GM19467 (cell line): ENCODE measurements around the gene MYOG.

ENCODE experiments used
- ATAC-seq: cut with Tn5 transposase; IDR thresholded peaks from one replicate; pipeline ENCODE4 v1.9.1; 2021; ENCODE audit warnings: mild to moderate bottlenecking, moderate library complexity; ENCODE audit not compliant: unreplicated experiment

MYOG gene

DNA sequence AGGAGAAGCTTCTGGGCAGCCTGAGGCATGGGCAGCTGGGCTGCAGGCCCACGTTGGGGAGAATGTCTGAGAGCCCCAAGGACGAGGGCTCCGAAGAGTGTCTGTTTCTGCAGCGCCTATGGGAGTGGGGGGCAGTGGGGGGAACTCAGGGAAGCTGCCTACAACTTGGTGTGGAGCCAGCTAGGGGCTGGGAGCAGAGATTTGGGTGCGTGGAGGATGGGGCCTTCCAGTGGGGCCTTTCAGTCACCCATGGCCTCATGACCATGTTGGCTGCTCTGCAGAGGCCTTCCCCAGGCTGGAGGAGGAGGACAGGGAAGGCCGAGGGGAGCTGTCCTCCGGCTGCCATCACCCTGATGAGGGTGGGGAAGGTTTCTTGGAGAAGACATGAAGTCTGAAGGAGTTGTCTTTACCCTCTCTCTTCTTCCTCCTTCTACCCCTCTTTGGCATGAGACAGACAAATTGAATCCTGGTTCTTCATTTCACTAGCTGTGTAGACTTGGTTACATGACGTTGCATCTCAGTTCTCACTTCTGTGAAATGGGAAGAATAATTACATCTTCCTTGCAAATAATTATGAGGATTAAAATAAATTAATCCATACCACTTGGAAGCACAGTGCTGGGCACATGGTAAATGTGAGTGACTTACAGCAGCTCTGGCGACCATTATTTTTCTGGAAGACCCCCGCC lies 51.2 kb downstream of the MYOG start:
- ATAC-seq, result no peak

DNA sequence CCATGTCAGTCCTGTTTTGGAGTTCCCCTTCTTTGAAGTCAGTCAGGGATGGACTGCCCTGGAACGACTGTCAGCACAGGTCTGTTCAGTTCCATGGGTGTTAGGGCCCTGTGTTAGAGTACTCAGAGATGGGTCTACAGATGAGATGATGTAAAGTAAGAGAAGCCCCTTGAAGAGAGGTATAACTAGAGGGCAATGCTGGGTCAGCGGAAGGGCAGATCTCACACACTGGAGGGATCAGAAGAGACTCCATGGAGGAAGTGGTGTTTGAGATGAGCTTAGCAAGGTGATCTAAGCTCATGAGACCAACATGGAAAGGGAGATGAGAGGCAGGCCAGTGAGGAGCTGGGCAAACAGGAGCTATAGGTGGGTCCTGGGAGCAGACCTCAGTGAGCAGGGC lies 51.9 kb downstream of the MYOG start:
- no peak for ATAC-seq

DNA sequence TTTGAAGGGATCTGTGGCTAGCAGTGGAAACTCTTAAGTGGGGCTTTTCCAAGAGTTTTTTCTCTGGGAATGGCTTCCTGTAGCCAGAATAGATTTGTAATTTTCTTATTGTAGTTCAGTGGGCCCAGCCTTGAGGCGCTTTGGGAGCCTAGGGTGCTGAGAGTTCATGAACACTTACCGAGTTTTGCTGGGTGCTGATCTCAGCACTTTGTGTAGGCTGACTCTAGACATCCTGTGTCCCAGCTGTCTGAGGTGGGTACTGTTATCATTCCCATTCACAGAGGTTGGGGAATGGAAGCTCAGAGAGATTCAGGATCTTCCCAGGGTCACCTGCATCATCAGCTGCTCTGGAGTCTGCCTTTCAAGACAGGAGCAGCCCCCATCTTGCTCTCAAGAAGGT lies 52.5 kb downstream of the MYOG start:
- ATAC-seq, result no peak
